ENCODE data around the gene ZDHHC16.

- TF ChIP-seq CTCF (IDR thresholded peaks at IDR 0.05) (no peak), EP300 (IDR thresholded peaks at IDR 0.05) (no peak)
Observed at GRCh38 chr10:97482381-97482780, 36.4 kb downstream of the ZDHHC16 start.

Data from esophagus muscularis mucosa (tissue), 3 donors.